Measurements from ENCODE around the gene FBN1. TPM values are rescaled to one million over a fixed set of nuclear protein-coding genes. Genes with fewer than 3 reads are reported as not detected.

FBN1 gene
- total RNA-seq, 2 donors from 2014 or later, result 258 to 300 TPM

- ATAC-seq (ENCODE audit: insufficient number of reproducible peaks, low FRiP score, low read depth), result no peak
- H3K27ac ChIP-seq, result peak overlapping the region in 1 of 2 donors; percentile 5
- TF ChIP-seq, protein P1, sequence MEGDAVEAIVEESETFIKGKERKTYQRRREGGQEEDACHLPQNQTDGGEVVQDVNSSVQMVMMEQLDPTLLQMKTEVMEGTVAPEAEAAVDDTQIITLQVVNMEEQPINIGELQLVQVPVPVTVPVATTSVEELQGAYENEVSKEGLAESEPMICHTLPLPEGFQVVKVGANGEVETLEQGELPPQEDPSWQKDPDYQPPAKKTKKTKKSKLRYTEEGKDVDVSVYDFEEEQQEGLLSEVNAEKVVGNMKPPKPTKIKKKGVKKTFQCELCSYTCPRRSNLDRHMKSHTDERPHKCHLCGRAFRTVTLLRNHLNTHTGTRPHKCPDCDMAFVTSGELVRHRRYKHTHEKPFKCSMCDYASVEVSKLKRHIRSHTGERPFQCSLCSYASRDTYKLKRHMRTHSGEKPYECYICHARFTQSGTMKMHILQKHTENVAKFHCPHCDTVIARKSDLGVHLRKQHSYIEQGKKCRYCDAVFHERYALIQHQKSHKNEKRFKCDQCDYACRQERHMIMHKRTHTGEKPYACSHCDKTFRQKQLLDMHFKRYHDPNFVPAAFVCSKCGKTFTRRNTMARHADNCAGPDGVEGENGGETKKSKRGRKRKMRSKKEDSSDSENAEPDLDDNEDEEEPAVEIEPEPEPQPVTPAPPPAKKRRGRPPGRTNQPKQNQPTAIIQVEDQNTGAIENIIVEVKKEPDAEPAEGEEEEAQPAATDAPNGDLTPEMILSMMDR (IDR thresholded peaks at IDR 0.05), result no peak
- DNase-seq (ENCODE audit: low spot score), result no peak
- no peaks in the 10 kb centered on the region for H3K9me3 ChIP-seq
- H3K4me1 ChIP-seq (ENCODE audit: control insufficient read depth in 1 of 2, low read depth in 2 of 2), result peaks cover 16 to 89% of the 10 kb centered on the region in 2 donors
- no peaks in the 10 kb centered on the region for H3K36me3 ChIP-seq
- H3K4me3 ChIP-seq, result no peak overlapping the region
- no peaks in the 10 kb centered on the region for H3K27me3 ChIP-seq (replicated peaks; ENCODE audit: insufficient read depth)
Observed at GRCh38 chr15:48632651-48633050, 12.9 kb downstream of the FBN1 start.

DNA sequence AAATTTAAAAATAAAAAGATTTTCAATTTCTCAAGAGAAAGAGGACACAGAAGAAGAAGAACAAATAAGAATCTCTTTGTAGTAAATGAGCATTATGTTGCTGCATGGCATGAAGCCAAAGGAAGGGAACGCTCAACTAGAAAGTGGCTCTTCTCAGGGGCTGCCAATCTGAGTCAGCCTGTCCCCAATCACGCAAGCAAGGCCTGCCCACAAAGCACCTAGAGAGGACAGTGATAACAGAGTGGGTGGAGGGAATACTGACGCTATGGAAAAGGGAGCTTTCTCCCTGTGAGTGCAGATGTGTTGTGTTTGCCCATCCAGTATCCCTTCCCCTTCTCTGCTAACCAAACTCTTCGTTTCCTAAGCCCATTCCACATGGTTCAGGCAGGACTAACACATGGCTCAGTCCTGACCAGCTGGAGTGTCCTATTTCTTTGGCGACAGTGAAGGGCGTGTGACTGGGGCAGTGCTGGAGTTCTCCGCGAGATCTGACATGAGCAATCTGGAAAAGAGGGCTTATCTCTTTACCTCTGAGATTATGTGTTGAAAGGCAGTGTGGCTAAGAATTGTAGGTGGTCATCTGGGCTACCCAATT is 14.2 kb downstream of the FBN1 start:
- Histone ChIP-seq H3K4me1 (ENCODE audit: control insufficient read depth in 1 of 2, low read depth in 2 of 2) (peaks cover 23 to 89% of the 10 kb centered on the region in 2 donors), H3K4me3 (no peak overlapping the region), H3K36me3 (no peaks in the 10 kb centered on the region), H3K27ac (peak overlapping the region in 1 of 2 donors; percentile 6), H3K27me3 (replicated peaks; ENCODE audit: insufficient read depth) (no peaks in the 10 kb centered on the region), H3K9me3 (no peaks in the 10 kb centered on the region)
- DNase-seq (ENCODE audit: low spot score), result no peak
- ATAC-seq (ENCODE audit: insufficient number of reproducible peaks, low FRiP score, low read depth), result no peak
- TF ChIP-seq, protein P1 (IDR thresholded peaks at IDR 0.05), result no peak

DNA sequence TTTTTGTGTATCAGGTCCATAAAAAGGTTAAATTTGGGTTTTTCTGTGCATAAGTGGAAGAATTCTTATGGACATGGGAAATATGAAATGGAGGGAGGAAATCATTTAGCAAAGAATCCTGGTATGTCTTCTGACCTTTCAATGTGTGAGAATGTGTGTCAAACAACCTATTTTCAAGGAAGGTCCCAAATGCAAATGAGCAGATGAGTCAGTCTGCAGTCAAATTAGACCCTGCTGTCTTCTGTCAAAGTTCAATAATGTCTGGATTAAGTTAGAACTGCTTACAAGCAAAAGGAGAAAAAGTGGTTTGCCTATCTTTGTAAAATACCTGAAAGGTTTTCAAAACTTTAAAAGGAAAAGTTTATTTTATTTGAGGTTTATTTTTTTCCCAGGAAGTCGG is 15.3 kb downstream of the FBN1 start:
- Histone ChIP-seq H3K9me3 (no peaks in the 10 kb centered on the region), H3K4me3 (no peak overlapping the region), H3K4me1 (ENCODE audit: control insufficient read depth in 1 of 2, low read depth in 2 of 2) (peaks cover 32 to 86% of the 10 kb centered on the region in 2 donors), H3K27me3 (replicated peaks; ENCODE audit: insufficient read depth) (no peaks in the 10 kb centered on the region), H3K36me3 (no peaks in the 10 kb centered on the region), H3K27ac (peak overlapping the region in 1 of 2 donors; percentile 6)
- ATAC-seq (ENCODE audit: insufficient number of reproducible peaks, low FRiP score, low read depth) (no peak), DNase-seq (ENCODE audit: low spot score) (no peak)
- TF ChIP-seq, protein P1 (IDR thresholded peaks at IDR 0.05), result no peak

DNA sequence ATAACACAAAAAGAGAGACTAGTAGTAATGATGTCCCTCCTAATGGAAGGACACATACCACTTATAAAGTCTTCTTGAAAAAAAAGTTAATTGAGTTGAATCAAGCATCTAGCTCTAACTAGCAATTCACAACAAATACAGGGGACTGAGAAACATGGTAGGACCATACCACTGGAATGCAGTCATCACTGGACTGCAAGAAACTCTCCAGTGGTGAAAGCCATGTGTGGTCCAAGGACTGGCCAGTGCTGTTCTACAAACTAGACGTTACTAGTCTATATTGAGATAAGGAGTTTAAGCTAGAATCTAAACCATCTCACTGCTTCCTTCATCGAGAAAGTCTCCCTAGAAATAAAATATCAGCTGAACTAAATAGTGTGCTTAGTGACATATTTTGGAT is 16.7 kb downstream of the FBN1 start:
- Histone ChIP-seq H3K9me3 (no peaks in the 10 kb centered on the region), H3K36me3 (no peaks in the 10 kb centered on the region), H3K4me3 (no peak overlapping the region), H3K4me1 (ENCODE audit: control insufficient read depth in 1 of 2, low read depth in 2 of 2) (peaks cover 42 to 85% of the 10 kb centered on the region in 2 donors), H3K27ac (peak overlapping the region in 1 of 2 donors; percentile 58), H3K27me3 (replicated peaks; ENCODE audit: insufficient read depth) (no peaks in the 10 kb centered on the region)
- DNase-seq (ENCODE audit: low spot score), result no peak
- ATAC-seq (ENCODE audit: insufficient number of reproducible peaks, low FRiP score, low read depth), result no peak
- TF ChIP-seq, protein P1 (IDR thresholded peaks at IDR 0.05), result no peak

- DNase-seq (ENCODE audit: low spot score), result no peak
- no peaks in the 10 kb centered on the region for H3K9me3 ChIP-seq
- peak overlapping the region; percentile 30 for H3K4me3 ChIP-seq
- ATAC-seq (ENCODE audit: insufficient number of reproducible peaks, low FRiP score, low read depth), result peak; percentile 10
- peak overlapping the region in 1 of 2 donors; percentile 58 for H3K27ac ChIP-seq
- TF ChIP-seq, protein P1 (IDR thresholded peaks at IDR 0.05), result no peak
- H3K36me3 ChIP-seq, result no peaks in the 10 kb centered on the region
- no peaks in the 10 kb centered on the region for H3K27me3 ChIP-seq (replicated peaks; ENCODE audit: insufficient read depth)
- H3K4me1 ChIP-seq (ENCODE audit: control insufficient read depth in 1 of 2, low read depth in 2 of 2), result peaks cover 45 to 81% of the 10 kb centered on the region in 2 donors
Observed at GRCh38 chr15:48627260-48627940, 18.1 kb downstream of the FBN1 start.
